C4-2B (cell line): ENCODE measurements around the gene OR1C1.
"Not testable (repeated sequence)": the region's sequence is repeated elsewhere in the genome, so short reads cannot be mapped to it uniquely, and the experiment has no call there.

Experiments
- H3K27ac ChIP-seq: fragments of 450-650 bp; 2 replicates; pipeline ENCODE4 v1.5.1; 2017
- ZFX ChIP-seq: fragments of 450-650 bp; IDR thresholded peaks from 2 replicates; pipeline ENCODE4 v1.6.1; 2017
- TF ChIP-seq, protein P1 (sequence below): fragments of 450-650 bp; conservative IDR thresholded peaks from 2 replicates; pipeline ENCODE4 v1.5.1; 2017; ENCODE audit warnings: mild to moderate bottlenecking

The OR1C1 gene, protein sequence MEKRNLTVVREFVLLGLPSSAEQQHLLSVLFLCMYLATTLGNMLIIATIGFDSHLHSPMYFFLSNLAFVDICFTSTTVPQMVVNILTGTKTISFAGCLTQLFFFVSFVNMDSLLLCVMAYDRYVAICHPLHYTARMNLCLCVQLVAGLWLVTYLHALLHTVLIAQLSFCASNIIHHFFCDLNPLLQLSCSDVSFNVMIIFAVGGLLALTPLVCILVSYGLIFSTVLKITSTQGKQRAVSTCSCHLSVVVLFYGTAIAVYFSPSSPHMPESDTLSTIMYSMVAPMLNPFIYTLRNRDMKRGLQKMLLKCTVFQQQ

GRCh38 chr1:247760456-247760855 is at the start of gene OR1C1:
Gene OR1C1, minus strand, starts transcription at chr1:247760556. Its CDS starts 2,150 bp downstream, at chr1:247758406.
- TF ChIP-seq, protein P1, sequence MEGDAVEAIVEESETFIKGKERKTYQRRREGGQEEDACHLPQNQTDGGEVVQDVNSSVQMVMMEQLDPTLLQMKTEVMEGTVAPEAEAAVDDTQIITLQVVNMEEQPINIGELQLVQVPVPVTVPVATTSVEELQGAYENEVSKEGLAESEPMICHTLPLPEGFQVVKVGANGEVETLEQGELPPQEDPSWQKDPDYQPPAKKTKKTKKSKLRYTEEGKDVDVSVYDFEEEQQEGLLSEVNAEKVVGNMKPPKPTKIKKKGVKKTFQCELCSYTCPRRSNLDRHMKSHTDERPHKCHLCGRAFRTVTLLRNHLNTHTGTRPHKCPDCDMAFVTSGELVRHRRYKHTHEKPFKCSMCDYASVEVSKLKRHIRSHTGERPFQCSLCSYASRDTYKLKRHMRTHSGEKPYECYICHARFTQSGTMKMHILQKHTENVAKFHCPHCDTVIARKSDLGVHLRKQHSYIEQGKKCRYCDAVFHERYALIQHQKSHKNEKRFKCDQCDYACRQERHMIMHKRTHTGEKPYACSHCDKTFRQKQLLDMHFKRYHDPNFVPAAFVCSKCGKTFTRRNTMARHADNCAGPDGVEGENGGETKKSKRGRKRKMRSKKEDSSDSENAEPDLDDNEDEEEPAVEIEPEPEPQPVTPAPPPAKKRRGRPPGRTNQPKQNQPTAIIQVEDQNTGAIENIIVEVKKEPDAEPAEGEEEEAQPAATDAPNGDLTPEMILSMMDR = no peak
- no peak for TF ChIP-seq ZFX
- no peak within 1 kb of the TSS for H3K27ac ChIP-seq

- no peak overlapping the region for H3K27ac ChIP-seq
- TF ChIP-seq, protein P1 = no peak
- TF ChIP-seq ZFX = no peak
These were observed 37.2 kb upstream of the OR1C1 start for GRCh38 chr1:247797518-247797917.

DNA sequence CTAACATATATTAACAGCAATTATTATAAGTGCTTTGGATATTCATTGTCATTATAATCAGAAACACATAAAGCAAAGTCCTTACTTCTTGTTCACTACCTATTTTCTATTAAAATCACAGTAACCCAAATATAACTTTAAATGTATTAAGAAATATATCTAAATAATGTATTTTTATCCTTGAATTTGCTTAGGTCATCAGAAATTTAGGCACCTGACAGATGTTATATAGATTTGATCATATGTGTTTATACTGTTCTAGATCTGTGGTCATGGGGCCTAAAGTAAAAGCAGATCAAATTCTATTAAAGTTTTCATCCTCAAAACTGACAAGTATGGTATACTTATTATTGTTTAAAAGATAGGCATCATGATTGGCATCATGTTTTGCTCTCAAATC is 9.2 kb upstream of the OR1C1 start:
- no peak for TF ChIP-seq ZFX
- TF ChIP-seq, protein P1 = no peak
- no peak overlapping the region for H3K27ac ChIP-seq

- not testable (repeated sequence) for H3K27ac ChIP-seq
These were observed 6.0 kb downstream of the OR1C1 start for GRCh38 chr1:247754311-247754710.

GRCh38 chr1:247749870-247750269 is 10.5 kb downstream of the OR1C1 start:
- H3K27ac ChIP-seq = no peak overlapping the region
- TF ChIP-seq ZFX = no peak
- TF ChIP-seq, protein P1 = no peak

DNA sequence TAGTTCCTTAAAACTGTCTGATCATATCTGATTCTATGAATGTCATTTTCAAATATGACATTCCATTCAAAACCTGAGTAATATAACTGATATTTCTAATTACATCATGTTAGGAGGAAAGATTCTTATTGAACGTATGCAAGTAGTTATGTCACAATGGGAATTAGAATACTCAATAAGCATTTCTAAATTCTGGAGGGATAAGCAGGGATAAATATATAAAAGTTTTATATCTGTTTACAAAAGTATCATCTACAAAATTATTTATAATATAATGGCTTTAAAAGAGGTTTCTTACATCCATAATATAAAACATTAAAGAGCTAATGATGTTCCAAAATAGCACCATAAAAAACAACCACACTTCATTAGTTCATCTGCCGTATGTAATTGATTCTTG is 12.3 kb downstream of the OR1C1 start, which contains the start of gene OR14A2:
Gene OR14A2, minus strand, starts transcription at position 101 of the 400 bp plus-strand sequence.
- H3K27ac ChIP-seq = no peak within 1 kb of the TSS
- TF ChIP-seq, protein P1 = no peak
- TF ChIP-seq ZFX = no peak

DNA sequence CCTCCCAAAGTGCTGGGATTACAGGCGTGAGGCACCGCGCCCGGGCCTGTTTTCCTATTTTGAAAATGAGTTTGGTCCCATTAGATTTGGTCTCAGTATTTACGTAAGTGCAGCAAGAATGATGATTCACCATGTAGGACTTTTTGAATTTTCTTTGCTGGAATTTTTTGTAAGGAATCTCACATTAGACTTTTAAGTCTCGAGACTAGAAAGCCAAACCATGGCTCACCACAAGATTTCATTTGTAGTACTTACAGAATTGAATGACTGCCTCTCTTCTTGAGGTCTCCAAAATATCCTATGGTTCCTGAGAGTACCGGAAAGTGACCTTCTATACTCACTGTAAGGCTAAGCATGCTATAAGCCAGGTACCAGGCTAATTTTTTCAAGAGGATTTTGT is 12.7 kb downstream of the OR1C1 start:
- TF ChIP-seq, protein P1 = no peak
- H3K27ac ChIP-seq = no peak overlapping the region

DNA sequence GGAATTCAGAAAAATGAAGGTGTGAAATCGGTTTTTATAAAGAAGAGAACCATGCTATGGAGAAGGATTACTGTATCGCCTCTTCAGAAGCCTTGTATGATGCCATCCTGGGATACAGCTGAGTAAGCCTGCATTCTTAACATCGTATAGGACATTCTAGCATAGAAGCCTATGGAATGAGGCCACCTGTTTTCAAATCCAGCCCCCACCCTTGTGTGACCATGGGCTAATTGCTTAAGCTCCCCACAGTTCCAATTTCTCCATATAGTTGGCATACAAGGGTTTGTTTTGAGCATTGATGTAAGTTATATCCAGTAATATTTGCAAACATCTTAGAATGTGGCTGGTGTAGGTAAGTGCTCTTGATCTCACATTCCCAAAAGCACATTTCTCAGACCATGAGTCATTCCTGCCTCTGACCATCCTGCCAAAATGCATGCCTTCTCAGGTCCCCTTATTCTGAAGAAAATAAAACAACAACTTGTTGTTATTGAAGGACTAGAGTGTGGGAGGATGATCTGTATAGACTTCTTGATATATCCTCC is 13.9 kb downstream of the OR1C1 start:
- no peak for TF ChIP-seq ZFX
- TF ChIP-seq, protein P1 = no peak
- no peak overlapping the region for H3K27ac ChIP-seq

DNA sequence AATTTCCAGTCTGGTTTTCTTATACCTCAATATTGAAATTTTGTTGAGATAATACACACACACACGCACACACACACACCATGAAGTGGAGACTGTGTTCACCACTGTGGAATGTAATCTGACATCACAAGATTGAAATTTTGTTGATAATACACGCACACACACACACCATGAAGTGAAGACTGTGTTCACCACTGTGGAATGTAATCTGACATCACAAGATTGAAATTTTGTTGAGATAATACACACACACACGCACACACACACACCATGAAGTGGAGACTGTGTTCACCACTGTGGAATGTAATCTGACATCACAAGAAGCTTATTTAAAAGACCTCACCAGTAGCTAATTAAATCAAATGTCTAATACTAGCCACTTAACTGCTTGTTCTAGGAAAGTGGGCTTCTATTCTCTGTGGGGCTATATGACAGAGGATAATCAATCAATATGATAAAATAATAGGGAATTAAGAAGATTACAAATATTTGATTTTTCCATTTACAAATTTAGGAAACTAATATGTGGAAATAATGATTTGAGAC is 18.1 kb downstream of the OR1C1 start:
- H3K27ac ChIP-seq = not testable (repeated sequence)
